IMR-90 (cell line): ENCODE results near the gene DIP2C. TPM values are rescaled to one million over a fixed set of nuclear protein-coding genes. Genes with fewer than 3 reads are reported as not detected.

Experiments used
- ATAC-seq: fragments of 200-7000 bp; cut with Tn5 transposase; 2 replicates; pipeline ENCODE4 v1.9.1; 2020; ENCODE audit warnings: low read depth, mild to moderate bottlenecking, moderate library complexity
- BruUV-seq: library from RNA; stranded (reverse); fragments of 400-500 nt; replicated peaks from 2 replicates; lab custom pipeline; 2021; lab: Mats Ljungman, UMichigan
- CTCF ChIA-PET: fragments of 300-600 bp; formaldehyde crosslinking; extraction: SDS; loops from one replicate; lab custom pipeline; 2021; ENCODE audit warnings: antibody characterized with exemption; lab: Yijun Ruan, JAX
- POLR2A ChIA-PET: fragments of 300-600 bp; sonication (Branson Sonifier 250); formaldehyde crosslinking; loops from one replicate; lab custom pipeline; 2022; ENCODE audit warnings: antibody characterized with exemption; ENCODE audit not compliant: unreplicated experiment; lab: Charles Lee
- DNase-seq: peaks from one replicate; pipeline ENCODE4 v3.0.0; 2013
- H2AFZ ChIP-seq: replicated peaks from 2 replicates; pipeline ENCODE3; 2013; ENCODE audit warnings: low read length, mild to moderate bottlenecking; ENCODE audit not compliant: poor library complexity
- H2AK5ac ChIP-seq: 2 replicates; pipeline ENCODE4 v1.6.1; 2013; ENCODE audit warnings: low read depth, low read length, inconsistent platforms
- H2AK9ac ChIP-seq: replicated peaks from 2 replicates; pipeline ENCODE3; 2013; ENCODE audit warnings: mild to moderate bottlenecking, low read depth, low read length, moderate library complexity; ENCODE audit not compliant: poor library complexity
- H2BK120ac ChIP-seq: 2 replicates; pipeline ENCODE4 v1.6.1; 2013; ENCODE audit warnings: low read depth, low read length, inconsistent platforms
- H2BK15ac ChIP-seq: 3 replicates; pipeline ENCODE4 v1.6.1; 2013; ENCODE audit warnings: low read depth, low read length, inconsistent platforms
- H2BK20ac ChIP-seq: 2 replicates; pipeline ENCODE4 v1.6.1; 2013; ENCODE audit warnings: low read depth, mild to moderate bottlenecking, inconsistent platforms, low read length, moderate library complexity
- H2BK5ac ChIP-seq: 2 replicates; pipeline ENCODE4 v1.6.1; 2013; ENCODE audit warnings: mild to moderate bottlenecking, low read depth, low read length, inconsistent platforms; ENCODE audit not compliant: poor library complexity, severe bottlenecking
- H3K14ac ChIP-seq: replicated peaks from 2 replicates; pipeline ENCODE4 v1.6.1; 2013; ENCODE audit warnings: low read depth, low read length, inconsistent platforms
- H3K18ac ChIP-seq: 2 replicates; pipeline ENCODE4 v1.6.1; 2013; ENCODE audit warnings: low read depth, low read length, control low read depth
- H3K23ac ChIP-seq: 2 replicates; pipeline ENCODE4 v1.6.1; 2013; ENCODE audit warnings: low read depth, low read length, inconsistent platforms
- H3K27ac ChIP-seq: 2 replicates; pipeline ENCODE4 v1.5.1; 2013; ENCODE audit warnings: mild to moderate bottlenecking, control low read depth, low read length; ENCODE audit not compliant: insufficient read depth
- H3K27me3 ChIP-seq: 2 replicates; pipeline ENCODE4 v1.6.1; 2013; ENCODE audit warnings: low read length; ENCODE audit not compliant: control insufficient read depth, insufficient read depth
- H3K36me3 ChIP-seq: 2 replicates; pipeline ENCODE4 v1.6.1; 2013; ENCODE audit warnings: low read length, mixed read lengths; ENCODE audit not compliant: control insufficient read depth, insufficient read depth
- H3K4ac ChIP-seq: 2 replicates; pipeline ENCODE4 v1.6.1; 2013; ENCODE audit warnings: low read depth, low read length, inconsistent platforms
- H3K4me1 ChIP-seq: 2 replicates; pipeline ENCODE4 v1.6.1; 2013; ENCODE audit warnings: low read length, mixed read lengths; ENCODE audit not compliant: control insufficient read depth, insufficient read depth
- H3K4me2 ChIP-seq: 2 replicates; pipeline ENCODE4 v1.6.1; 2013; ENCODE audit warnings: low read depth, mild to moderate bottlenecking, control low read depth, low read length, moderate library complexity
- H3K4me3 ChIP-seq: 2 replicates; pipeline ENCODE4 v1.5.1; 2013; ENCODE audit warnings: low read depth, mild to moderate bottlenecking, control low read depth, low read length, moderate library complexity; ENCODE audit not compliant: insufficient read depth
- H3K56ac ChIP-seq: 2 replicates; pipeline ENCODE4 v1.6.1; 2013; ENCODE audit warnings: low read length, inconsistent platforms; ENCODE audit not compliant: insufficient read depth; ENCODE audit errors: extremely low read depth
- H3K79me1 ChIP-seq, 2 experiments: 2 replicates each; pipeline ENCODE4 v1.6.1; 2013; ENCODE audit warnings: low read length in 2 of 2, inconsistent platforms in 1 of 2, low read depth in 1 of 2
- H3K9ac ChIP-seq: 2 replicates; pipeline ENCODE4 v1.6.1; 2013; ENCODE audit warnings: low read depth, low read length, control low read depth
- H3K9me1 ChIP-seq: 2 replicates; pipeline ENCODE4 v1.6.1; 2013; ENCODE audit warnings: low read length, inconsistent platforms; ENCODE audit not compliant: insufficient read depth
- H3K9me3 ChIP-seq: 2 replicates; pipeline ENCODE4 v1.6.1; 2013; ENCODE audit warnings: low read length; ENCODE audit not compliant: control insufficient read depth, insufficient read depth
- H4K20me1 ChIP-seq: 2 replicates; pipeline ENCODE4 v1.6.1; 2013; ENCODE audit warnings: low read length, inconsistent platforms; ENCODE audit not compliant: insufficient read depth
- H4K5ac ChIP-seq: 2 replicates; pipeline ENCODE4 v1.6.1; 2013; ENCODE audit warnings: mild to moderate bottlenecking, low read depth, low read length, control low read depth
- H4K8ac ChIP-seq, 2 experiments: 2 replicates each; pipeline ENCODE4 v1.6.1; 2013; ENCODE audit warnings: low read depth in 2 of 2, low read length in 2 of 2, control low read depth in 1 of 2, inconsistent platforms in 1 of 2
- H4K91ac ChIP-seq: 2 replicates; pipeline ENCODE4 v1.6.1; 2013; ENCODE audit warnings: low read depth, low read length, inconsistent platforms; ENCODE audit not compliant: insufficient read depth
- CHD1 ChIP-seq: IDR thresholded peaks from 2 replicates; pipeline ENCODE4 v1.6.1; 2012; ENCODE audit warnings: low read depth, low read length, improper control_type of control experiment
- FOS ChIP-seq: fragments of 150-350 bp; IDR thresholded peaks from 2 replicates; pipeline ENCODE4 v1.6.1; 2016; ENCODE audit warnings: low read depth, low read length
- POLR2A ChIP-seq: IDR thresholded peaks from 2 replicates; pipeline ENCODE4 v1.6.1; 2012; ENCODE audit warnings: mild to moderate bottlenecking, low read depth, low read length
- RCOR1 ChIP-seq: IDR thresholded peaks from 2 replicates; pipeline ENCODE4 v1.6.1; 2012; ENCODE audit warnings: mild to moderate bottlenecking, low read length, improper control_type of control experiment; ENCODE audit not compliant: insufficient replicate concordance
- USF2 ChIP-seq: fragments of 150-350 bp; IDR thresholded peaks from 2 replicates; pipeline ENCODE4 v1.6.1; 2017; ENCODE audit warnings: mild to moderate bottlenecking, antibody characterized with exemption, low read length, low read depth
- WGBS, 2 experiments: methylation state at CpG; one replicate each; pipeline versions ENCODE4 v1.1.5 to v1.1.7; 2013; ENCODE audit warnings: missing lambda C conversion rate in 2 of 2; ENCODE audit not compliant: insufficient read length in 1 of 2; ENCODE audit errors: extremely low coverage in 2 of 2; 5-methylcytosine and 5-hydroxymethylcytosine counted together
- dilution Hi-C: fragments of 300-500 bp; cut with HindIII; formaldehyde crosslinking; loops from one replicate; pipeline ENCODE4 v1.14.3; 2018; ENCODE audit warnings: low sequenced_read_pairs; ENCODE audit not compliant: unreplicated experiment
- in situ Hi-C: fragments of 300-500 bp; cut with MboI; formaldehyde crosslinking; loops from 3 replicates; pipeline ENCODE4 v1.14.3; 2019; ENCODE audit warnings: low sequenced_read_pairs, inconsistent platforms, mixed read lengths
- intact Hi-C: fragments of 100-400 bp; cut with micrococcal nuclease; formaldehyde crosslinking; loops from 2 replicates; pipeline ENCODE4 v1.10.0; 2022
- polyA plus RNA-seq, 3 experiments: library from polyadenylated mRNA; depleted of rRNA; stranded (reverse); fragments of >200 nt; gene quantifications; 2 replicates each; pipeline ENCODE4 v1.2.3, GENCODE V29; 2012; ENCODE audit warnings: low replicate concordance in 1 of 3
- total RNA-seq: library from RNA; depleted of rRNA; stranded (reverse); fragments of >200 nt; gene quantifications from 2 replicates; pipeline ENCODE4 v1.2.3, GENCODE V29; 2012

Gene DIP2C
- total and polyA plus RNA-seq, 2 of the 4 experiments (the other 2 are of a cell fraction), result 8.6 to 17.3 TPM

DNA sequence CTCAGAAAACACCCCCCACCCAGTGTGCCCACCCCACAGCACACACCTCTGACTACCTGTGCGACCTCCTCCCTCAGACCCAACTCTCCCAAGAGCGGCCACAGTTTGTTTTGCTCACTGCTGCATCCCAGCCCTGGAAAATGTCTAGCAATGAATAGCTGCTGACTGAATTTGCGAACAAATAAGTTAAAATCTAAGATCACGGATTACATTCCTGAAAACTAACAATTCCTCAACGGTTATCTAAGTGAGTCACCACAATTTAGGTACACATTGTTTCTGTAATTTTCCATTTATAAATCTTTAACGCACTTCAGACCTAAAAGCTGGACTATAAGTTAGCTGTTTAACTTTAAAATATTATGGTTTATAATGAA is 319.0 kb downstream of the DIP2C start:
- H3K23ac ChIP-seq, result no peak overlapping the region
- H4K20me1 ChIP-seq, result peaks cover 7% of the 10 kb centered on the region
- no TSS peak for BruUV-seq
- dilution Hi-C loops (no loop called here), intact Hi-C loops (no loop called here), in situ Hi-C loops (no loop called here)
- ATAC-seq (peak; percentile 30), DNase-seq (peak; percentile 65)
- POLR2A ChIA-PET, result no interaction called here
- H3K9me1 ChIP-seq, result peaks cover 31% of the 10 kb centered on the region
- no peak overlapping the region for H2BK15ac ChIP-seq
- TF ChIP-seq USF2, result no peak
- peak; percentile 29; the same call in 1 of the 2 replicates for TF ChIP-seq FOS
- TF ChIP-seq RCOR1, result no peak
- no peak for TF ChIP-seq CHD1
- no peak for TF ChIP-seq POLR2A
- H3K4me2 ChIP-seq, result peak overlapping the region; percentile 24
- H3K4ac ChIP-seq, result peak overlapping the region; percentile 49
- H3K27ac ChIP-seq, result peak overlapping the region; percentile 16
- peaks cover 29% of the 10 kb centered on the region for H3K4me1 ChIP-seq
- no peak overlapping the region for H3K9ac ChIP-seq
- no peaks in the 10 kb centered on the region for H3K27me3 ChIP-seq
- CTCF ChIA-PET, result interaction anchor here (0.6 kb wide), 1 partner anchor 16 kb away, joined by 3 read pairs; no protein-coding TSS in a partner anchor
- H4K8ac ChIP-seq, result peak overlapping the region in 1 of 2 experiments; percentile 37; a peak in 1 of 4 replicates
- peaks cover 32% of the 10 kb centered on the region for H3K36me3 ChIP-seq
- peak overlapping the region; percentile 68 for H2BK5ac ChIP-seq
- H3K79me1 ChIP-seq, result peaks cover 22 to 57% of the 10 kb centered on the region in 2 experiments
- peak overlapping the region; percentile 42 for H2AK9ac ChIP-seq
- no peak overlapping the region for H3K4me3 ChIP-seq
- peak overlapping the region; percentile 0; the same call in 1 of the 2 replicates for H3K18ac ChIP-seq
- no peak overlapping the region; the same call in 1 of the 2 replicates for H4K5ac ChIP-seq
- H3K14ac ChIP-seq, result peak overlapping the region; percentile 29; the same call in 1 of the 2 replicates
- H2AK5ac ChIP-seq, result no peak overlapping the region
- 50% methylated on average over 2 of the region's 6 CpGs; no CpG with 5 or more reads in 1 of the 2 experiments for WGBS, 2 experiments
- no peak overlapping the region for H2AFZ ChIP-seq
- peak overlapping the region; percentile 52 for H2BK120ac ChIP-seq
- H4K91ac ChIP-seq, result peak overlapping the region; percentile 39; the same call in 1 of the 2 replicates
- H3K56ac ChIP-seq, result no peak overlapping the region
- no peaks in the 10 kb centered on the region for H3K9me3 ChIP-seq
- H2BK20ac ChIP-seq, result no peak overlapping the region; the same call in 1 of the 2 replicates
